Activated B cell treated with CpG ODN at 0.5 μM for 24 hours (primary cell): ENCODE results near the gene TIMP2. TPM values are rescaled to one million over a fixed set of nuclear protein-coding genes. Genes with fewer than 3 reads are reported as not detected.

Experiments
- ATAC-seq: fragments of 200-7000 bp; cut with Tn5 transposase; one replicate; pipeline ENCODE4 v1.10.0; 2021; ENCODE audit warnings: low read depth, mild to moderate bottlenecking, moderate library complexity
- CTCF ChIA-PET: fragments of 350-600 bp; sonication (Branson Sonifier 250); formaldehyde crosslinking; loops from one replicate; lab custom pipeline; 2021; ENCODE audit warnings: antibody characterized with exemption; lab: Charles Lee
- POLR2A ChIA-PET: fragments of 350-600 bp; sonication (Branson Sonifier 250); formaldehyde crosslinking; loops from one replicate; lab custom pipeline; 2021; ENCODE audit warnings: antibody characterized with exemption; lab: Charles Lee
- DNase-seq: peaks from one replicate; pipeline ENCODE4 v3.0.0; 2022
- H3K27ac Mint-ChIP-seq: one replicate; pipeline ENCODE4 v1.8.0; 2020; ENCODE audit warnings: mixed read lengths
- H3K27me3 Mint-ChIP-seq: one replicate; pipeline ENCODE4 v1.8.0; 2021; ENCODE audit warnings: mixed read lengths
- H3K36me3 Mint-ChIP-seq: one replicate; pipeline ENCODE4 v1.8.0; 2021; ENCODE audit warnings: low read depth, mixed read lengths
- H3K4me1 Mint-ChIP-seq: one replicate; pipeline ENCODE4 v1.8.0; 2021; ENCODE audit warnings: mixed read lengths
- H3K4me3 Mint-ChIP-seq: one replicate; pipeline ENCODE4 v1.8.0; 2020; ENCODE audit warnings: mild to moderate bottlenecking, mixed read lengths
- H3K9me3 Mint-ChIP-seq: one replicate; pipeline ENCODE4 v1.8.0; 2020; ENCODE audit warnings: mixed read lengths
- CTCF ChIP-seq: fragments of 200-600 bp; IDR thresholded peaks from one replicate; pipeline ENCODE4 v1.8.0; 2022; ENCODE audit warnings: antibody characterized with exemption, mild to moderate bottlenecking
- intact Hi-C: fragments of 100-400 bp; cut with micrococcal nuclease; formaldehyde crosslinking; loops from one replicate; pipeline ENCODE4 v1.15.1; 2024
- total RNA-seq: library from RNA; stranded (reverse); gene quantifications from 2 replicates; pipeline ENCODE4 v1.2.3, GENCODE V29; 2022

TIMP2 gene
- total RNA-seq, 1 donor from 2014 or later = 4.2 TPM

- Mint-ChIP-seq H3K4me3 (no peak overlapping the region), H3K36me3 (peaks cover 89% of the 10 kb centered on the region), H3K27me3 (no peaks in the 10 kb centered on the region), H3K27ac (peak overlapping the region; percentile 30), H3K4me1 (peaks cover 14% of the 10 kb centered on the region), H3K9me3 (no peaks in the 10 kb centered on the region)
- POLR2A ChIA-PET = interaction anchor here (0.5 to 1.2 kb wide), 2 partner anchors 12 to 228 kb away, joined by 4 read pairs; no protein-coding TSS in a partner anchor
- DNase-seq = no peak
- CTCF ChIA-PET = interaction anchor here (0.8 to 1.5 kb wide), 2 partner anchors 165 to 309 kb away, joined by 3 to 4 read pairs; no protein-coding TSS in a partner anchor
- no peak for TF ChIP-seq CTCF
- peak; percentile 62 for ATAC-seq
- intact Hi-C loops = no loop called here
Measured at GRCh38 chr17:78806451-78806850, 118.7 kb downstream of the TIMP2 start.

- no peak overlapping the region for H3K4me3 Mint-ChIP-seq
- peaks cover 15% of the 10 kb centered on the region for H3K4me1 Mint-ChIP-seq
- H3K9me3 Mint-ChIP-seq = no peaks in the 10 kb centered on the region
- DNase-seq (no peak), ATAC-seq (no peak)
- peaks cover 87% of the 10 kb centered on the region for H3K36me3 Mint-ChIP-seq
- H3K27me3 Mint-ChIP-seq = no peaks in the 10 kb centered on the region
- ChIA-PET CTCF (no interaction called here), POLR2A (interaction anchor here (1.2 kb wide), 1 partner anchor 11 kb away, joined by 4 read pairs; no protein-coding TSS in a partner anchor)
- peak overlapping the region; percentile 12 for H3K27ac Mint-ChIP-seq
- intact Hi-C loops = no loop called here
- TF ChIP-seq CTCF = no peak
Measured at GRCh38 chr17:78805301-78805700, 119.9 kb downstream of the TIMP2 start.

GRCh38 chr17:78804777-78805176 lies 120.4 kb downstream of the TIMP2 start:
- Mint-ChIP-seq H3K4me3 (no peak overlapping the region), H3K27me3 (no peaks in the 10 kb centered on the region), H3K36me3 (peaks cover 87% of the 10 kb centered on the region), H3K4me1 (peaks cover 15% of the 10 kb centered on the region), H3K27ac (no peak overlapping the region), H3K9me3 (no peaks in the 10 kb centered on the region)
- no peak for TF ChIP-seq CTCF
- DNase-seq (no peak), ATAC-seq (no peak)
- CTCF ChIA-PET = no interaction called here
- intact Hi-C loops = no loop called here
- POLR2A ChIA-PET = interaction anchor here (0.5 to 0.7 kb wide), 2 partner anchors 11 to 484 kb away, joined by 6 to 7 read pairs; no protein-coding TSS in a partner anchor

DNA sequence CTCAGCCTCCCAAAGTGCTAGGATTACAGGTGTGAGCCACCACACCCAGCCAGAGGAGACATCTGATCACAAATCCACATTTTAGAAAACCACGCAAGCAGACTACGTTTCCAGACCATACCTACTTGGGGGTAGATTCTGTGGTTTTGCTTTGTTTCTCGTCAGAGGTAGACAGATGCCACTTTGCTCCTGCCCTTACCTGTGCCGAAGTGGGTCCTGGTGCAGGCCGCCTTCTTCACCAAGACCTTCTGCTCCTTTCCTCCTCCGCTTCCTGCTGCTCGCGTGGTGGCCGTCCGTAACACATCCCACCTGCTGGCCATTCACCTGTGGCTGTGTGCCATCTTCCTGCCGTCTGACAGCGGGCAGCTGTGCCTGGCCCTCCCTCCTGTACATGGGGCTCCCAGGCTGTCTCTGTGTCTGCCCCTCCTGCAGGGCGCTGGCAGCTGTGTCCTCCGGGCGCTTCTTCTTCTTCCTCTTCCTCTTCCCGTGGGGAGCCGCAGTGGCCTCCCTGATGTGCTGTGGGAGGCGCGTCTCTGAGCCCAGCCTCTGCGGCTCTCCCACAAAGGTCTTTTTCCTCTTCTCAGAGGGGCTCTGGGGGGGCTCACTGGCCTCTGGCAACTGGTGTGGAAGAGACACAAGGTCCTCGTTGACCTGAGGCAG lies 121.9 kb downstream of the TIMP2 start:
- intact Hi-C loops = no loop called here
- Mint-ChIP-seq H3K4me1 (peaks cover 23% of the 10 kb centered on the region), H3K27ac (no peak overlapping the region), H3K36me3 (peaks cover 87% of the 10 kb centered on the region), H3K4me3 (no peak overlapping the region), H3K27me3 (no peaks in the 10 kb centered on the region), H3K9me3 (no peaks in the 10 kb centered on the region)
- CTCF ChIA-PET = no interaction called here
- POLR2A ChIA-PET = interaction anchor here (0.6 kb wide), 1 partner anchor 96 kb away, joined by 3 read pairs; no protein-coding TSS in a partner anchor
- no peak for DNase-seq
- no peak for ATAC-seq
- no peak for TF ChIP-seq CTCF

Other genes with a start within 250 kb of the TIMP2 start
- gene CYTH1, start 143.1 kb downstream of the TIMP2 start, total RNA-seq = 368 and 391 TPM in 2 replicates
- 93.8 and 107 TPM in 2 replicates for gene USP36, start 84.6 kb downstream of the TIMP2 start, total RNA-seq
- gene CEP295NL, start 22.2 kb downstream of the TIMP2 start, total RNA-seq = 0.46 and 0.55 TPM in 2 replicates
- 1.3 and 3.5 TPM in 2 replicates for gene LGALS3BP, start 54.5 kb upstream of the TIMP2 start, total RNA-seq
- gene CANT1, start 84.4 kb upstream of the TIMP2 start, total RNA-seq = 39.3 and 44.6 TPM in 2 replicates
- not detected in 2 replicates for gene C1QTNF1, start 98.8 kb upstream of the TIMP2 start, total RNA-seq
- 55.0 and 60.1 TPM in 2 replicates for gene ENGASE, start 149.4 kb upstream of the TIMP2 start, total RNA-seq